ENCODE data around the gene PDX1. TPM values are rescaled to one million over a fixed set of nuclear protein-coding genes. Genes with fewer than 3 reads are reported as not detected.
A peak's percentile ranks its signal among the peaks of the same experiment; 100 is the strongest.

PDX1 gene
- polyA plus RNA-seq, 6 donors from 2014 or later = not detected

GRCh38 chr13:27918041-27918917, 1.5 kb upstream of the PDX1 start:
- Mint-ChIP-seq H3K27ac (peak overlapping the region in 5 of 6 donors; percentile 21 to 96 (median 73)), H3K27me3 (peaks cover 60 to 95% (median 73%) of the 10 kb centered on the region in 3 donors), H3K9me3 (peaks cover 0 to 39% (median 22%) of the 10 kb centered on the region in 7 donors), H3K36me3 (no peaks in the 10 kb centered on the region), H3K4me1 (peaks cover 24 to 47% (median 35%) of the 10 kb centered on the region in 3 donors), H3K4me3 (peak overlapping the region; percentile 42 to 89 (median 66))
- ATAC-seq (ENCODE audit: low read depth in 2 of 2) (no peak), DNase-seq (no peak)

DNA sequence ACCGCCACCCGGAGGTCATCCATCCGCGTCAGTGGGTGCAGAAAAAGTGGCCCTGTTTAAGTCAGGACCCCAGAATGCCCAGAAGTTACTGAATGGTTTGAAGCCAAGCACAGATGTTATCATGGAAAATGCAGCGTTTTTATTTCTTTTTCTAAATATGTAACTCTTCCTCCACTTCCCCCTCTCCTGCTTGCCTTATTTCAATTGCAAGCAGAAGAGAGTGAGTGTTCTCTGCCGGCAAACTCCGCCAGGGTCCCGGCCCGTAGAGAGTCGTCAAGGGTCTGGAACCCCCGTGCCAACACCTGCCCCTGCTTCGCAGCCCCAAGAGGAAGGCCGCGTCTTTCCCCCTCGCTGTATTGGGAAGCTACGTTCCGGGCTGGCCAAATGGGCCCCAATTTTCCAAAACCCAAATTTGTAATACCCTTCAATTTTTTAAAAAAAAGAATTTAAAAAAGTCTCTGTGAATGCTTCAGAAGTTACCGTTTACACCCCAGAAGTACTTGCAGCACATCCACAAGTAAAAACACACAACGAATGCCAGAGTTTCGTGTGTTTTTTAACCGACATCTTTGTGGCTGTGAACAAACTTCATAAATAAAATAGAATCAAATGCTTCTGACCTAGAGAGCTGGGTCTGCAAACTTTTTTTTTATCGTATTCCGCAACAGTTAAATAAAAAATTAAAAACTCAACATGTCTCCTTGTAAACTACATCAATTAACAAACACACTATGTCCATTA, 712 bp upstream of the PDX1 start:
- peaks cover 67 to 96% (median 75%) of the 10 kb centered on the region in 3 donors for H3K27me3 Mint-ChIP-seq
- ATAC-seq (ENCODE audit: low read depth in 2 of 2) = no peak
- peaks cover 32 to 52% (median 43%) of the 10 kb centered on the region in 3 donors for H3K4me1 Mint-ChIP-seq
- peak overlapping the region in 7 of 8 donors; percentile 24 to 89 (median 68) for H3K4me3 Mint-ChIP-seq
- peak overlapping the region in 2 of 6 donors; percentile 69 to 96 for H3K27ac Mint-ChIP-seq
- DNase-seq = no peak
- peaks cover 0 to 4% of the 10 kb centered on the region in 2 donors for H3K36me3 Mint-ChIP-seq
- H3K9me3 Mint-ChIP-seq = peaks cover 0 to 46% (median 29%) of the 10 kb centered on the region in 7 donors

DNA sequence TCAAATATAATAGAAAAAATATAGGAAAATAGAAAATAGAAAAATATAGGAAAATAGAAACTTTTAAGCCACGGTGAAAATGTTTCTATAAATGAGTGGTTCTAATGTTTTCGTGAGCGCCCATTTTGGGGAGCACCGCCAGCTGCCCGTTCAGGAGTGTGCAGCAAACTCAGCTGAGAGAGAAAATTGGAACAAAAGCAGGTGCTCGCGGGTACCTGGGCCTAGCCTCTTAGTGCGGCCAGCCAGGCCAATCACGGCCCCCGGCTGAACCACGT, 204 bp upstream of the PDX1 start:
- peaks cover 65 to 95% (median 76%) of the 10 kb centered on the region in 3 donors for H3K27me3 Mint-ChIP-seq
- ATAC-seq (ENCODE audit: low read depth in 2 of 2) = no peak
- peak overlapping the region in 1 of 6 donors; percentile 69 for H3K27ac Mint-ChIP-seq
- no peak for DNase-seq
- peaks cover 0 to 5% of the 10 kb centered on the region in 2 donors for H3K36me3 Mint-ChIP-seq
- peak overlapping the region in 7 of 8 donors; percentile 53 to 89 (median 69) for H3K4me3 Mint-ChIP-seq
- H3K4me1 Mint-ChIP-seq = peaks cover 35 to 52% (median 46%) of the 10 kb centered on the region in 3 donors
- peaks cover 0 to 46% (median 29%) of the 10 kb centered on the region in 7 donors for H3K9me3 Mint-ChIP-seq

DNA sequence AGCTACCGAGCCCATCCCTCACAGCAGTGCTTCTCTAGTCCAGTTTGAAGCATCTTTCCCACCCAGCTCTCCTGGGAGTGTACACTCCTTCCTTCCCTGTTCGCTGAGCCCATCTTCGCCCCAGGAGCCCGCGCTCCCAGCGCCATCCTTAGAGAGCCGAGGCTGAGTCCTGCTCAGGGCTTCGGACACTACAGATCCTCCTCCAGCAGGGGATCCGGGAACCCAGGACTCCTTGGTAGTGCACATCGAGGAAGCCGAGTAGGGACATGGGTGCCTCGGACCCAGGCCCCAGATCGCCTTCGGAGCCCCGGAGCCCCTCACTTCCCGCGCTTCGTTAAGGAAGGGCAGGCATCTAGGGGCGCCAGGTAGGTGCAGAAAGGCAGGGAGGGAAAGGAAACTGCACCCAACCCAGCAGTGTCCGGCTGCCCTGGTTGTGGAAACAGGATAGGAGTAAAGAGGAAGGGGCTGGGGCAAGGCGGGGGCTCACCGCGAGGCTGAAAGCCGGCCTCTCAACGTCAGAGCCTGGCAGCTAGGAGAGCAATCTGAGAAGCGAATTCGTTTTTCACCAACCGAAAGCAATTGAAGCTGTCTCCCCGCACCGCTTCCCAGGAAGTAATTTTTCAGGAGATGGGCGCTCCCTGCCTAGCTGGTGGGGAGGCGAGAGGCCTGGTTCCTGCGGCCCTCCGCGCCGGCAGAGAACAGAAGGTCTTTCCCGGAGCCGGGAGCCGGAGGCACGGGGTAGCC, 1.0 kb downstream of the PDX1 start:
- H3K9me3 Mint-ChIP-seq = peaks cover 0 to 43% (median 31%) of the 10 kb centered on the region in 7 donors
- H3K4me3 Mint-ChIP-seq = peak overlapping the region; percentile 81 to 92 (median 88)
- H3K27me3 Mint-ChIP-seq = peaks cover 63 to 92% (median 76%) of the 10 kb centered on the region in 3 donors
- H3K4me1 Mint-ChIP-seq = peaks cover 40 to 58% (median 46%) of the 10 kb centered on the region in 3 donors
- ATAC-seq (ENCODE audit: low read depth in 2 of 2) (peak; percentile 24 to 34), DNase-seq (peak; percentile 35)
- H3K36me3 Mint-ChIP-seq = peaks cover 0 to 13% of the 10 kb centered on the region in 2 donors
- H3K27ac Mint-ChIP-seq = peak overlapping the region in 5 of 6 donors; percentile 33 to 93 (median 69)

DNA sequence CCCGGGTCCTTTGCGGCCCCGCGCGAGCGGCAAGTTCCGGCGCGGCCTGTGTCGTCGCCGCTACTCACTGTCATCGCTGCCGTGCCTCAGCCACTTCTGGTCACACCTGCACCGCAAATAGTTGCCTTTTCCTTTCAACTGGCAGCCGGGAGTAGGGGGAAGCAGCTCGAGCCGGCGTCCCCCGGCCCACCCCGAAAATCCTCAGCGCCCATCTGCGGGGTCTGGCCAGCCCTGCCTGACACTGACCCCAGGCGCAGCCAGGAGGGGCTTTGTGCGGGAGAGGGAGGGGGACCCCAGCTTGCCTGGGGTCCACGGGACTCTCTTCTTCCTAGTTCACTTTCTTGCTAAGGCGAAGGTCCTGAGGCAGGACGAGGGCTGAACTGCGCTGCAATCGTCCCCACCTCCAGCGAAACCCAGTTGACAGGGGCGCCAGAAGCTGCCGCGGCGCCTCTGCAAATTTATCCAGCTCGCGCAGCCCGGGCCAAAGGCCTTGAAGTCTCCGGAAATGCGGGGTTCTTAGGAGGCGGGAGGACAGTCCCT, 1.7 kb downstream of the PDX1 start:
- Mint-ChIP-seq H3K27me3 (peaks cover 64 to 92% (median 76%) of the 10 kb centered on the region in 3 donors), H3K9me3 (peaks cover 0 to 47% (median 34%) of the 10 kb centered on the region in 7 donors), H3K36me3 (peaks cover 0 to 14% of the 10 kb centered on the region in 2 donors), H3K27ac (peak overlapping the region in 2 of 6 donors; percentile 53 to 64), H3K4me3 (peak overlapping the region; percentile 76 to 92 (median 88)), H3K4me1 (peaks cover 40 to 61% (median 46%) of the 10 kb centered on the region in 3 donors)
- ATAC-seq (ENCODE audit: low read depth in 2 of 2) (peak; percentile 46 to 48), DNase-seq (peak; percentile 33)

DNA sequence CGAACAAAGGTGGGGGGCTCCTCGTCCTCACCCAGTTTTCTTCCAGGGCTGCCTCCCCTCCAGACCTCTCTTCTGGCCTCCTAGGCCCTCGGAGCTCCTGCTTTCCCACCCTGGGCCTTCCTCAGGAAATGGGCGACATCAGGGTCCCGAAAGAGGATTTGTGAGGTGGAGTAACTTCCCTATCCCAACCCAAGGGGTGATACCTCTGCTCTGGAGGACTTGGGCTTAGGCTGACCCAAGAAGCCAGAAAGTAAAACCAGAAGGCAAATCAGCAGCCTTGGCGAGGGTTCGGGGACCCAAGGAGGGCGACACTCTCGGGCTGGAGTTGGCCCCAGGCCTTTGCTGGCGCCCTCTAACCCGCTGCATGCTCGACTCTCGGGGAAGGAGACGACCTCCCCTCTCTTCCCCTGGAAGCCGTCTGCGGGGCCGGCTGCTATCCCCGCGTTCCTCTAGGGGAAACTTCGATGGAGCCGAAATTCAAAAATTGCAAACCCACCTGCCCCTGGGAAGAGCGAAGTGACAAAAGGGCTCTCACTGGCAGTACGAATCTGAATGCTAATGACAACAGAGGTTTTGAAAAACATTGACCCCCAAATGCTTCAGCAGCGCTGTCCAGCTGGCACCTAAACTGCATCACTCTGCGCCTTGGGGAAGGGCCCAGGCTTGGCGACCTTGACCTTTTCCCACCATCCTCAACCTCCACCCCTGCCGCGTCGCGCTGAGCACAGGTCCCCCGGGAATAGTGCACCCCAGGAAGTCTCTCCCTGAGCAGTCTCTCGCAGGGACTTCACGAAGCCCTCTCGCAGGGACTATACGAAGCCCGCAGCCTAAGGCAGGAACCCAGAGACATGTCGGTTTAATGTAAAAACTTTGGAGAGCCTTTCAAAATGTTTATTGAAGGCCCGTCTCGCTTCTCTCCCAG, 2.4 kb downstream of the PDX1 start:
- Mint-ChIP-seq H3K36me3 (peaks cover 0 to 18% of the 10 kb centered on the region in 2 donors), H3K4me1 (peaks cover 46 to 66% (median 49%) of the 10 kb centered on the region in 3 donors), H3K27ac (peak overlapping the region in 4 of 6 donors; percentile 63 to 98 (median 94)), H3K9me3 (peaks cover 0 to 51% (median 34%) of the 10 kb centered on the region in 7 donors), H3K4me3 (peak overlapping the region in 7 of 8 donors; percentile 49 to 92 (median 86)), H3K27me3 (peaks cover 69 to 92% (median 76%) of the 10 kb centered on the region in 3 donors)
- DNase-seq (no peak), ATAC-seq (ENCODE audit: low read depth in 2 of 2) (no peak)

GRCh38 chr13:27922883-27923612, 3.2 kb downstream of the PDX1 start:
- H3K27ac Mint-ChIP-seq = peak overlapping the region in 5 of 6 donors; percentile 35 to 98 (median 88)

GRCh38 chr13:27923794-27924528, 4.2 kb downstream of the PDX1 start:
- peaks cover 67 to 92% (median 77%) of the 10 kb centered on the region in 3 donors for H3K27me3 Mint-ChIP-seq
- H3K4me3 Mint-ChIP-seq = peak overlapping the region in 7 of 8 donors; percentile 34 to 75 (median 65)
- H3K27ac Mint-ChIP-seq = peak overlapping the region in 5 of 6 donors; percentile 63 to 98 (median 92)
- peaks cover 47 to 63% (median 51%) of the 10 kb centered on the region in 3 donors for H3K4me1 Mint-ChIP-seq
- peaks cover 2 to 49% (median 29%) of the 10 kb centered on the region in 7 donors for H3K9me3 Mint-ChIP-seq
- H3K36me3 Mint-ChIP-seq = peaks cover 0 to 30% of the 10 kb centered on the region in 2 donors
- no peak for ATAC-seq (ENCODE audit: low read depth in 2 of 2)
- DNase-seq = peak; percentile 11

More at GRCh38 chr13:27922883-27923612, 3.2 kb downstream of the PDX1 start:
- DNase-seq (no peak), ATAC-seq (ENCODE audit: low read depth in 2 of 2) (no peak)
- Mint-ChIP-seq H3K4me3 (peak overlapping the region in 7 of 8 donors; percentile 27 to 72 (median 54)), H3K9me3 (peaks cover under 1 to 56% (median 34%) of the 10 kb centered on the region in 7 donors), H3K27me3 (peaks cover 69 to 92% (median 76%) of the 10 kb centered on the region in 3 donors), H3K36me3 (peaks cover 0 to 26% of the 10 kb centered on the region in 2 donors), H3K4me1 (peaks cover 48 to 66% (median 49%) of the 10 kb centered on the region in 3 donors)

- peak overlapping the region in 2 of 8 donors; percentile 34 for H3K4me3 Mint-ChIP-seq
- no peak for DNase-seq
- H3K27me3 Mint-ChIP-seq = peaks cover 69 to 92% (median 80%) of the 10 kb centered on the region in 3 donors
- H3K4me1 Mint-ChIP-seq = peaks cover 44 to 64% (median 53%) of the 10 kb centered on the region in 3 donors
- peaks cover 0 to 30% of the 10 kb centered on the region in 2 donors for H3K36me3 Mint-ChIP-seq
- ATAC-seq (ENCODE audit: low read depth in 2 of 2) = no peak
- H3K9me3 Mint-ChIP-seq = peaks cover 2 to 49% (median 29%) of the 10 kb centered on the region in 7 donors
- peak overlapping the region in 2 of 6 donors; percentile 76 to 88 for H3K27ac Mint-ChIP-seq
These were observed 4.8 kb downstream of the PDX1 start for GRCh38 chr13:27924529-27925141.
